ENCODE data around the gene PPME1. TPM values are rescaled to one million over a fixed set of nuclear protein-coding genes. Genes with fewer than 3 reads are reported as not detected.

PPME1 gene
- total RNA-seq, 4 donors from 2014 or later: 32.3 to 55.3 (median 38.8) TPM

GRCh38 chr11:74185695-74186094 is 14.6 kb downstream of the PPME1 start:
- 86 to 93% methylated on average over 2 of the region's 2 CpGs for WGBS, 2 donors
- intact Hi-C loops (cut with DNase I): no loop called here
- Histone ChIP-seq H3K27ac (no peak overlapping the region), H3K27me3 (no peaks in the 10 kb centered on the region), H3K36me3 (no peaks in the 10 kb centered on the region), H3K9me3 (no peaks in the 10 kb centered on the region), H3K4me1 (no peaks in the 10 kb centered on the region), H3K4me3 (replicated peaks in 1 of 3) (no peak overlapping the region)
- no peak for DNase-seq
- TF ChIP-seq CTCF (IDR thresholded peaks at IDR 0.05) (no peak), POLR2A (IDR thresholded peaks at IDR 0.05) (no peak)

DNA sequence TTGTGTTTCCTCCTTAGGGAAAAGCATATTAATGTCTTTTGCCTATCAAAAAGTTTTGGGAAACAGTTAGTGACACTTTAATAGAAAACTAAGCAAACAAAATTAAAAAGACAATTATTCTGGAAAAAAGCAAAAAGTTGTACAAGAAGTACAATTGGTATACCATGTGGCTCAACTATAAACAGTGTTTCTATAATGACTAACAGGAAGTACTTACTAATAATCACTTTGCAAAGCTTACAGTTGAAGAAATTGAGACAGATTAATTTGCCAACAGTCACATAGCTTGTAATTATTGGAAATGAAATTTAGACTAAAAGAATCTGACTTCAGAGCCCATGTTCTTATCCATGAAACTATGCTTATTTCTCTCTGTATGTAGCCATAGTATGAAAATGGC is 24.7 kb downstream of the PPME1 start:
- no peak for DNase-seq
- no peak for TF ChIP-seq CTCF (IDR thresholded peaks at IDR 0.05)
- TF ChIP-seq POLR2A (IDR thresholded peaks at IDR 0.05): no peak
- intact Hi-C loops (cut with DNase I): no loop called here

DNA sequence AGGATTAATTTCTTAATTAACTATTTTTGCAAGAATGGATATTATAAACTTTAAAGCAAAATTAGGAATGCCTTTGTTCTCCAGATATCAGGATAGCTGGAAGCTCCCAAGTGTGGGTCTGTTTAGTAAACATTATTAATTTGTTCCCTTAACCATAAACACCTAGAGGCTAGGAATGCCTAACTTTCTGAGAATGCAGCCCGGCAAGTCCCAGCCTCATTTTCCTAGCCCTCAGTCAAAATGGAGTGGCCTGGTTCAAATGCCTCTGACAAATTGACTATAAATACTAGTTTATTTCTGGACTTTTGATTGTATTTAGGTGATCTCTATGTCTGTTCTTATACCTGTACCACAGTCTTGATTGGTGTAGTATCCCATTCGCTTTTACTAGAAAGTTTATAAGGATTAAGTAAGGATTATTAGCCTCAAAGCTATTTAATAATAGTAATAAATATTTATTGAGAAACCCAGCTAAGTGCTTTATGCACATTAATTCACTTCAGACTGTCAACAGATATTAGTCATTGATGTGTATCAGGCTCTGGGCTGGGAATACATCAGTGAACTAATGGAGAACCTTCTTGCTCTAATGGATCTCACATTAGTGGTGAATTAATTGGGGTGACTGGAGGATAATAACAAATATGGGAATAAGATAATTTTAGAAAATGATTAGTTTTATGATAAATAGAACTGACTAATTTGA is 25.8 kb downstream of the PPME1 start:
- Histone ChIP-seq H3K4me3 (replicated peaks in 1 of 3) (no peak overlapping the region), H3K27me3 (no peaks in the 10 kb centered on the region), H3K9me3 (no peaks in the 10 kb centered on the region), H3K36me3 (no peaks in the 10 kb centered on the region), H3K27ac (no peak overlapping the region), H3K4me1 (no peaks in the 10 kb centered on the region)
- WGBS, 2 donors: 93 to 95% methylated on average over 2 of the region's 2 CpGs
- intact Hi-C loops (cut with DNase I): no loop called here
- TF ChIP-seq CTCF (IDR thresholded peaks at IDR 0.05) (no peak), POLR2A (IDR thresholded peaks at IDR 0.05) (no peak)
- DNase-seq: no peak

More for the DNA sequence above, 24.7 kb downstream of the PPME1 start:
- Histone ChIP-seq H3K9me3 (no peaks in the 10 kb centered on the region), H3K4me1 (no peaks in the 10 kb centered on the region), H3K36me3 (no peaks in the 10 kb centered on the region), H3K27me3 (no peaks in the 10 kb centered on the region), H3K4me3 (replicated peaks in 1 of 3) (no peak overlapping the region), H3K27ac (no peak overlapping the region)

GRCh38 chr11:74203966-74204365 is 32.9 kb downstream of the PPME1 start:
- DNase-seq: no peak
- 90 to 94% methylated on average over 2 of the region's 2 CpGs for WGBS, 2 donors
- H3K4me1 ChIP-seq: no peaks in the 10 kb centered on the region

More at GRCh38 chr11:74203966-74204365, 32.9 kb downstream of the PPME1 start:
- H3K27me3 ChIP-seq: no peaks in the 10 kb centered on the region
- intact Hi-C loops (cut with DNase I): no loop called here
- peaks cover 0 to 16% of the 10 kb centered on the region in 2 donors for H3K36me3 ChIP-seq
- no peaks in the 10 kb centered on the region for H3K9me3 ChIP-seq
- no peak overlapping the region for H3K4me3 ChIP-seq (replicated peaks in 1 of 3)
- H3K27ac ChIP-seq: no peak overlapping the region
- TF ChIP-seq CTCF (IDR thresholded peaks at IDR 0.05) (no peak), POLR2A (IDR thresholded peaks at IDR 0.05) (no peak)
